PFSK-1 (cell line): ENCODE data around the gene YBX3.

ENCODE experiments used
- FOXP2 ChIP-seq: optimal IDR thresholded peaks from 2 replicates; pipeline ENCODE3; 2011; ENCODE audit warnings: borderline replicate concordance, control low read depth, inconsistent platforms; ENCODE audit not compliant: insufficient read depth; ENCODE audit errors: extremely low read length, extremely low read depth
- POLR2AphosphoS5 ChIP-seq: IDR thresholded peaks from 2 replicates; pipeline ENCODE4 v1.6.1; 2012; ENCODE audit warnings: low read depth, mild to moderate bottlenecking, control low read depth, low read length, moderate library complexity
- SIN3A ChIP-seq: IDR thresholded peaks from 2 replicates; pipeline ENCODE4 v1.6.1; 2012; ENCODE audit warnings: mild to moderate bottlenecking, low read length, moderate library complexity, borderline replicate concordance; ENCODE audit not compliant: insufficient read depth
- TAF1 ChIP-seq: IDR thresholded peaks from 2 replicates; pipeline ENCODE4 v1.6.1; 2012; ENCODE audit warnings: low read length, control low read depth, borderline replicate concordance; ENCODE audit not compliant: insufficient read depth
- TF ChIP-seq, protein P1 (sequence below), 2 experiments: IDR thresholded peaks; 2 replicates each; pipeline versions ENCODE4 v1.6.1 to v1.8.0; 2011 to 2012; ENCODE audit warnings: low read depth in 2 of 2, low read length in 2 of 2, control low read depth in 1 of 2, inconsistent platforms in 1 of 2, mild to moderate bottlenecking in 1 of 2, moderate library complexity in 1 of 2; ENCODE audit not compliant: insufficient read depth in 1 of 2

The YBX3 gene

DNA sequence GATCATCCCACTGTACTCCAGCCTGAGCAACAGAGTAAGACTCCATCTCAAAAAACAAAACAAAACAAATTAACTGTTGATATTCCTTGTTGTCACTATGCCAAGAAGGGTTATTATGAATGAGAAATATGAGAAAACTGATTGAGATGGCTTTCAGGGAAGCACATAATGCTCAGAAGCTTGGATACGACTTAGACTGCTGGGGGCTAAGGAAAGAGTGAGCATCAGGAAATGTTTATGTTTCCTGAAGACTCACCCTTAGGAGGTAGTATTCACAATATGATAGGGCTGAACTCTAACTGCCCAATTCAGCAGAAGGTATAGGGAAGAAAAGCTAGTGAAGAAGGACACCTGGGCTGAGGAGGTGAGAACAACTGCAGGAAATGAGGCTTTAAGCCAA, 55.5 kb downstream of the YBX3 start:
- TF ChIP-seq, protein P1, sequence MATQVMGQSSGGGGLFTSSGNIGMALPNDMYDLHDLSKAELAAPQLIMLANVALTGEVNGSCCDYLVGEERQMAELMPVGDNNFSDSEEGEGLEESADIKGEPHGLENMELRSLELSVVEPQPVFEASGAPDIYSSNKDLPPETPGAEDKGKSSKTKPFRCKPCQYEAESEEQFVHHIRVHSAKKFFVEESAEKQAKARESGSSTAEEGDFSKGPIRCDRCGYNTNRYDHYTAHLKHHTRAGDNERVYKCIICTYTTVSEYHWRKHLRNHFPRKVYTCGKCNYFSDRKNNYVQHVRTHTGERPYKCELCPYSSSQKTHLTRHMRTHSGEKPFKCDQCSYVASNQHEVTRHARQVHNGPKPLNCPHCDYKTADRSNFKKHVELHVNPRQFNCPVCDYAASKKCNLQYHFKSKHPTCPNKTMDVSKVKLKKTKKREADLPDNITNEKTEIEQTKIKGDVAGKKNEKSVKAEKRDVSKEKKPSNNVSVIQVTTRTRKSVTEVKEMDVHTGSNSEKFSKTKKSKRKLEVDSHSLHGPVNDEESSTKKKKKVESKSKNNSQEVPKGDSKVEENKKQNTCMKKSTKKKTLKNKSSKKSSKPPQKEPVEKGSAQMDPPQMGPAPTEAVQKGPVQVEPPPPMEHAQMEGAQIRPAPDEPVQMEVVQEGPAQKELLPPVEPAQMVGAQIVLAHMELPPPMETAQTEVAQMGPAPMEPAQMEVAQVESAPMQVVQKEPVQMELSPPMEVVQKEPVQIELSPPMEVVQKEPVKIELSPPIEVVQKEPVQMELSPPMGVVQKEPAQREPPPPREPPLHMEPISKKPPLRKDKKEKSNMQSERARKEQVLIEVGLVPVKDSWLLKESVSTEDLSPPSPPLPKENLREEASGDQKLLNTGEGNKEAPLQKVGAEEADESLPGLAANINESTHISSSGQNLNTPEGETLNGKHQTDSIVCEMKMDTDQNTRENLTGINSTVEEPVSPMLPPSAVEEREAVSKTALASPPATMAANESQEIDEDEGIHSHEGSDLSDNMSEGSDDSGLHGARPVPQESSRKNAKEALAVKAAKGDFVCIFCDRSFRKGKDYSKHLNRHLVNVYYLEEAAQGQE (IDR thresholded peaks at IDR 0.05; ENCODE audit: insufficient read depth in 1 of 2, low read depth in 2 of 2, low read length in 2 of 2): no peak
- no peak for TF ChIP-seq SIN3A
- no peak for TF ChIP-seq TAF1
- no peak for TF ChIP-seq FOXP2
- TF ChIP-seq POLR2AphosphoS5: no peak

DNA sequence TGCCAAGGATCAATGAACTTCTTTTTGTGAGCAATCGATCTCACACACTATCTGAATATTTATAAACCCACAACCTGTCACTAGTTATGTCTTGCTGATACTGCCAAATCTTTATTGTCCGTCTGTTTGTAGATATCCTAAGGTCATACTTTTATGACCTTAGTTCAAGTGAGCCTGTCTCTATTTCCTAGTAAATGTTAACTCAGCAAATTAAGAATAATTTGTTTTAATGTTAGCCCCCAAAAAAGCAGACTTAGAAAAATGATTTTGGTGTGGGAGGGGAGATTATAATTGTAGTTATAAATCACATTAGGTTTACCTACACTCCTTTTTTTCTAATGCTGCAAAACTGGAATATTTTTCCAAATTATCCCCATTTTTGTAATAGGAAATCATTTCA, 58.6 kb downstream of the YBX3 start:
- TF ChIP-seq, protein P1 (IDR thresholded peaks at IDR 0.05; ENCODE audit: insufficient read depth in 1 of 2, low read depth in 2 of 2, low read length in 2 of 2): no peak
- TF ChIP-seq SIN3A (no peak), POLR2AphosphoS5 (no peak), FOXP2 (no peak), TAF1 (no peak)

DNA sequence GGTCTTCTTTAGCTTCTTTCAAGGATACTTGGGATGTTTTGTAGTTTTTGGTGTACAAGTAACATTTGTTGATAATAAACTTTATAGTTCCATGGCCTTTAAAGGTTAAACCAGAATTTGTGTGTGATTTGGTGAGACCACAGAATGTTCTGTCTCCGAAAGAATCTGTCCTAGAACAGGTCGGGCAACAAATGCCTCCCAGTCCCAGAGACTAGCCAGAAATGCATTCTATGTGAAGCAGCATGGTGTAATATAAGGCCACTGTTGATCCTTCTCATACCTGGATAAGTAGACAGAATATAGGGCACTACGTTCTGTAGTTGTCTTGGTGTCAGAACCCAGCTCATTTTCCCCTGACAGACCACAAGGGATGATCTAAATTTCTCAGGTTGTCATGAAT, 59.3 kb downstream of the YBX3 start:
- no peak for TF ChIP-seq POLR2AphosphoS5
- TF ChIP-seq, protein P1 (IDR thresholded peaks at IDR 0.05; ENCODE audit: insufficient read depth in 1 of 2, low read depth in 2 of 2, low read length in 2 of 2): no peak
- no peak for TF ChIP-seq TAF1
- TF ChIP-seq SIN3A: no peak
- no peak for TF ChIP-seq FOXP2

DNA sequence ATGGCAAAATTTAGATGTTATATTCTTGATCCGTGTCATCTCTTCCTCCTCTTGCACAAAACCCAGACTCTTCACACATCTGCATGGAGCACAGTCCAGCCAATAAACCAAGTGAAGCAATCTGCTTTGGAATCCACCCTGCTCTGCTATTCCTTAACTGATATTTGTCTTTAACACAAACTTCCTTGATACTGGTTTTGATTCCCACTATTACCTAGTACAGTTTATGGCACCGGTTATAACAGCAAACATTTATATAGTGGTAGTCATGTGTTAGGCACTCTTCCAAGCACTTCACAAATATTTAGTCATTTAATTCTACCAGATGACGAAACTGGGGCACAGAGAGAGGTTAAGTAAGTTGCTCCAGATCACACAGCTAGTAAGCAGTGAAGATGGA, 61.8 kb downstream of the YBX3 start:
- TF ChIP-seq SIN3A: no peak
- no peak for TF ChIP-seq POLR2AphosphoS5
- TF ChIP-seq, protein P1 (IDR thresholded peaks at IDR 0.05; ENCODE audit: insufficient read depth in 1 of 2, low read depth in 2 of 2, low read length in 2 of 2): no peak

DNA sequence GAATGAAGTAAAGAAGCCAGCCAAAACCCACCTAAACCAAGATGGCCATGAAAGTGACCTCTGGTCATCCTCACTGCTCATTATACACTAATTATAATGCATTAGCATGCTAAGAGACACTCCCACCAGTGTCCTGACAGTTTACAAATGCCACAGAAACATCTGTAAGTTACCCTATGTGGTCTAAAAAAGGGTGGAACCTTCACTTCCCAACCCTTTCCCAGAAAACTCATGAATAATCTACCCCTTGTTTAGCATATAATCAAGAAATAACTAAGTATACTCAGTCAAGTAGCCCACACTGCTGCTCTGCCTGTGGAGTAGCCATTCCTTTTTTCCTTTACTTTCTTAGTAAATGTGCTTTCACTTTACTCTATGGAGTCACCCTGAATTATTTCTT, 69.1 kb downstream of the YBX3 start:
- TF ChIP-seq FOXP2 (no peak), SIN3A (no peak), POLR2AphosphoS5 (no peak), TAF1 (no peak)
- TF ChIP-seq, protein P1 (IDR thresholded peaks at IDR 0.05; ENCODE audit: insufficient read depth in 1 of 2, low read depth in 2 of 2, low read length in 2 of 2): no peak
